ENCODE data around the gene ADAM17. TPM values are rescaled to one million over a fixed set of nuclear protein-coding genes. Genes with fewer than 3 reads are reported as not detected.

ADAM17 gene
- total and polyA plus RNA-seq, 9 of the 15 experiments (the other 6 are each of a cell fraction or from before 2014, with no cell fraction given), result 5.8 to 30.0 (median 19.0) TPM

- TF ChIP-seq ZBTB11 (CRISPR knock-in tag; IDR thresholded peaks at IDR 0.05) (peak; percentile 86 to 96 (median 95)), NR3C1 (CRISPR knock-in tag; IDR thresholded peaks at IDR 0.05) (peak; percentile 46; the same call in 1 of the 2 replicates), E2F4 (CRISPR knock-in tag; IDR thresholded peaks at IDR 0.05; ENCODE audit: low read depth) (no peak), ZNF280B (CRISPR knock-in tag; IDR thresholded peaks at IDR 0.05) (no peak), ZNF140 (CRISPR knock-in tag; IDR thresholded peaks at IDR 0.05) (no peak), SRSF9 (IDR thresholded peaks at IDR 0.05; ENCODE audit: borderline replicate concordance, low read depth, low read length) (no peak), DACH1 (IDR thresholded peaks at IDR 0.05; ENCODE audit: partially characterized antibody) (peak; percentile 37), LEF1 (IDR thresholded peaks at IDR 0.05) (0 out of 2 replicates have a peak, but pooled peaks have one; percentile 21), RNF219 (CRISPR knock-in tag; IDR thresholded peaks at IDR 0.05) (no peak), HEY1 (CRISPR knock-in tag; IDR thresholded peaks at IDR 0.05; ENCODE audit: borderline replicate concordance) (no peak), POU5F1 (IDR thresholded peaks at IDR 0.05; ENCODE audit: borderline replicate concordance, low read depth, low read length, partially characterized antibody) (no peak), HBP1 (CRISPR knock-in tag; IDR thresholded peaks at IDR 0.05) (no peak), E2F5 (CRISPR knock-in tag; IDR thresholded peaks at IDR 0.05) (no peak), TBL1XR1 (IDR thresholded peaks at IDR 0.05; ENCODE audit: low read length in 2 of 2) (peak in 1 of 2 experiments; percentile 46; a peak in 1 of 4 replicates)
These were observed at the start of gene ADAM17 (continued) for GRCh38 chr2:9555297-9556120.
